Embryonic facial prominence (tissue), 1 donor: ENCODE results near the gene NOL11.
A peak's percentile ranks its signal among the peaks of the same experiment; 100 is the strongest.
"Not testable (repeated sequence)": the region's sequence is repeated elsewhere in the genome, so short reads cannot be mapped to it uniquely, and the experiment has no call there.

Experiments
- DNase-seq: peaks from one replicate; pipeline ENCODE4 v3.0.0-alpha.2; 2016; ENCODE audit errors: extremely low spot score

The NOL11 gene

GRCh38 chr17:67717624-67718324 is at the start of gene NOL11:
TSS of gene NOL11 (plus strand) at chr17:67717936. CDS start at chr17:67717948, 12 bp downstream.
- DNase-seq, result peak; percentile 98

GRCh38 chr17:67671493-67671892 is 46.2 kb upstream of the NOL11 start:
- DNase-seq, result no peak

- no peak for DNase-seq
These were observed 45.0 kb upstream of the NOL11 start for GRCh38 chr17:67672592-67673335.

GRCh38 chr17:67675481-67675880 is 42.3 kb upstream of the NOL11 start:
- DNase-seq, result no peak

DNA sequence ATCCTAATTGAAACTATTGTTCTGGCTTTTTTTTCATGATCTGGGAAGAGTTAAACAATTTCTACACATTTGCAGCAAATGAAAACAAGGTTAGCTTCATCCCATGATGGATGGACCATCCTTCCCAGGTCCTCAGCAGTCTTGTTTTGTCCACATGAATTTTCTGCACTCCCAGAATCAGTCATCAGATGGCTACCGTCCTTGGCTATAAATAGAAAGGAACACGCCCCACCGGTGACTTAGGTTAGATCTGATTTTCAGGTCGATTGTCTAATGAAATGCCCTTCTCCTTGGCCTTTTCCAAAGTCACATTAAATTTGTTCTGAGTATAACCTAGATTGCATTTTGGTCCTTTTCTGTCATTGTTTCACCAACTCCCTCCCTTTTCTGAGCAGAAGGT is 41.4 kb upstream of the NOL11 start:
- no peak for DNase-seq

DNA sequence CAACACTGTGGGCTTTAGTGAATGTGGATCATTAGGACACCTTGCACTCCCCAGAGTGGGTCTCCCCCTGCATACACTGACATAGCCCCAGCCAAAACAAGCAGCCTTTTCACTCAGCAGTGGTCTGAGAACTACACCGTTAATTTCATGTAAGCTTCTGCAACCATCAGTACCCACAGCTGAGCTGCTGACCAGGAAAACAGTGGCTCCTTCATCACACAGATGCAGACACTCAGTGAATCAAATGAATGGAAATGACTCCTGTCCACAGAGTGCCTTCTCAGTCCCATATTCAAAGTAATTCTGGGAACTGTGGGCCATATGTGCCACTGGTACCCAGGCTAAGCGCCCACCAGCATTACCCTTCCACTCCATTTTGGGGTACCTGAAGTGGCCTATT is 39.3 kb upstream of the NOL11 start:
- DNase-seq, result no peak

DNA sequence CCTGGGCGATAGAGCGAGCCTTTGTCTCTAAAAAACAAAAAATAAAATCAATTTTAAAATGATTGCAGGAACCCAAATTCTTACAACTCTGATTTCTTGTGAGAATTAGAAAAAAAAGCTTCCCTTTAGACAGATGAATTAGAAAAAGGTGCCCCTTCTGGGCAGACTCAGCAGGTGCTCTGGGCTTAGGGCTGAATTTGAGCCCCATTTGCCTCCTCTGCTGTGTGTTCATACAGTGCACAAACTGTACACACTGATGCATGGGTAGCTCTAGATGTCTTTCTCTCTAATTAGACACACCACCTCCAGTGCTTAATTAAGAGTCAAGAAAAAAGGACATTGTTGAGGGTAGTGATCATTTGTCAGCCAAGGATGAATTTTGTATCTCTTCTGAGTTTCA is 38.5 kb upstream of the NOL11 start:
- no peak for DNase-seq

DNA sequence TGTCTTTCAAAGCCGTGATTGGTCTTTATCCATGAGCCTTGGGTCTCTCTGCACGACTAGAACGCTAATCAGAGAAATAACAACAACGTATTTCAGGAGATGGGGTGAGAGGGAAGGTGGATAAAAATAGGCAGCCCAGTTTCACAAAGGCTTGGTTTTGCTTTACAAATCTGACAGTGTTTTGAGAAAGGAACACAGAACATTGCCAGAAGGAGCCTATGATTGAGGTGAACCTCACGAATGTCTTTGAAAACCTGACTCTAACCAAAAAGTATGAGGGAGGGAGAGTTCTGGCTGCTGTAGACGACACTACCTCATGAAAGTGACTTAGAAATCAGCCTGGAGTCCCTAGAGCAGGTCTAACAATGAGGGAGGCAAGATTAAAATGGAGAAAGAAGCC is 38.0 kb upstream of the NOL11 start:
- DNase-seq, result no peak

- no peak for DNase-seq
These were observed 37.1 kb upstream of the NOL11 start for GRCh38 chr17:67680445-67681224.

DNA sequence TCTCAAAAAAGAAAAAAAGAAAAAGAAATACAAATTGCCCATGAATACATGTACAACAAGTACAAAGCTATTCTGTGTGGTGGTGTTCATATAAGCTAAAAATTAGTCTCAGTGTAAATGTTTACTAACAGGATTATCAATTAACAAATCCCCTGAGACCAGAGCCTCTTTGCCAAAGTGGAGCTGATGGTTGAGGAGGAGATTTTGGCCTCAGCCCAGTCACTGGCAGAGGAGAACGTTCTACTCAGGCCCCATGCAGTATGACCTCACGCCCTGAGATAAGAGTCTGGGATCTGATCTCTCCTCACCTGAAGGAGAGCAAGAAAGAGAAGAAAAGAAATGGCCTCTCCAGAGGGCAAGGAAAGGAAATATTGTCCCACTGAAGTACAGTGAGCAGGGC is 35.5 kb upstream of the NOL11 start:
- no peak for DNase-seq

DNA sequence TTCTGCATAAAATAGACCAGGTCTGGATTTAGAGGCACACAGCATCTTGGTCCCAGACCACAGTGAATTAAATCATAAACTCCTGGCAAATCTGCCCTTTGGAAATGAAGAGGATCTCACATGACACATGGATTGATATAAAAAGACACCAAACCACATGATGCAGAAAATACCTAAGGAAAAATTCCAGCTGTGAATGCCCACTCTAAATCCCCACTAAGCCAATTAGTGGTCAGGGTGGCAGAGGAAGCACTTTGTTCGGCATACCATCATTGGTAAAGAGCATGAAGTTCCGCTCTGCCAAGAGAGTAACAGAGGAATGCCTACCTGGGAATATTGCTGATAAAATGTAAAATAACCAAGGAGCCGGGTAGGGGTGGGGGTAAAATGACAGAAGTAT is 32.4 kb upstream of the NOL11 start:
- no peak for DNase-seq

- no peak for DNase-seq
These were observed 31.5 kb upstream of the NOL11 start for GRCh38 chr17:67686241-67686640.

DNA sequence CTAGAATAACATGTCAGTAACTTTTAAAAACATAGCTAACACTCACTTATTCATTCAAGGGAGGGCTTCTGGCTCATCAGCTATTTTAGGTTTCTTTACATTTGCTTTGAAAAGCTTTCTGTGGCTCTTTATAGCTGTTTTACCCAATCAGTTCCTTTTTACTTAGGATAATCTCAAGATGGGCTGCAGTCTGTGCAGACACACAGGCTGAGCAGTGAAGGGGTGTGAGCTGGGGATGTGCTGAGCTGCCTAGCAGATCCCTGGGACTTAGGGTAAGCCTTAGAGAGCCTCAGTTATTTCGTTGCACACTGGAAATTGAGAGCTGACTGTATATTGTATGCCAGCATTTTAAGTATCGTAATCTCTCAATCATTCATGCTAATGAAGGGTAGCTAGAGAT is 30.2 kb upstream of the NOL11 start:
- no peak for DNase-seq

DNA sequence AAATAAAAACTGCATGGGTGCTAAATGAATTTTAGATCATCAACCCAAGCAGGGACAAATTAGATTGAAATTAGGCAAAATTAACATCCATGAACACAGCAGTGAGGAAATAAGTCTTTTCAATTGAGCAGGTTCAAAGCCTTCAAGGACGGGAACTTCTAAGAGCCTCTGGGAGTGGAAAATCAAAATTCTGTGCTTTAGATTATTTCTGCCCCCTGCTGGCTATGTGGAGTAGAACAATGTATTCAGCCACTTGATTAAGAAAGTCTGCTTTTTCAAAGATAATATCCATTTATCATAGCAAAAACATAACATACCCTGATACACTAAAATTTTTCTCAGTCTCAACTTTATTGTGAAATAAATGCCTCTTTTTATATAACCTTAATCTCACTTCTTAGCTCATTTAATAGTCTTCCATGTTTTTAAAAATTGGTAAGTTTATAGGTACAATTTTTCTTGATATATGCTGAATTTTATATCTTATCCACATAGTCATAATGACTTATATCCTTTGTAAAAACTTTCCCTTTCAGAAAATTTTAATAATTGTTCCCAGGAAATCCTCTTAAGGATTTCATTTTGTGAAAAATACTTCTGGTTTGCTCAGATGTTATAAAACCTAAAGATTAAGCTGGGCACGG is 28.1 kb upstream of the NOL11 start:
- peak; percentile 71 for DNase-seq

- DNase-seq, result no peak
These were observed 23.9 kb upstream of the NOL11 start for GRCh38 chr17:67693811-67694210.

DNA sequence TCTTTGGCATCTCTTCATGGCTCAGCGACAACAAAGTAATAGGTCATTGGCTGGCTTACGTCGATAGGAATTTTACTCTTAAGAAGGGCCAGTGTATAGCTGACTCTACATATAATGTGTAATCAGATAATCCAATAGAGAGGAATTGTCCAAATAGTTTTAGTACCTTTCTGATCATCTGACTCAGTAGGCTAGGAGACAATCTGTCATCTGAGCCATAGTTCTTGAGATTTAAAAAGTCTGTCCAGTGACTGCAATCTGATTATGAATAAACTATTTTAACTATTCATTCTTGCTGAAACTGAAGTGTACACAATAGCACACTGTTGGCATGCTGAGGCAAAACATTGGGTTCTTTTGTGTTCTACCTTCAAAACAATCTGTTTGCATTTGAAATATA is 21.4 kb upstream of the NOL11 start:
- no peak for DNase-seq

- no peak for DNase-seq
These were observed 20.8 kb upstream of the NOL11 start for GRCh38 chr17:67696853-67697498.

- no peak for DNase-seq
These were observed 17.6 kb upstream of the NOL11 start for GRCh38 chr17:67700037-67700724.

DNA sequence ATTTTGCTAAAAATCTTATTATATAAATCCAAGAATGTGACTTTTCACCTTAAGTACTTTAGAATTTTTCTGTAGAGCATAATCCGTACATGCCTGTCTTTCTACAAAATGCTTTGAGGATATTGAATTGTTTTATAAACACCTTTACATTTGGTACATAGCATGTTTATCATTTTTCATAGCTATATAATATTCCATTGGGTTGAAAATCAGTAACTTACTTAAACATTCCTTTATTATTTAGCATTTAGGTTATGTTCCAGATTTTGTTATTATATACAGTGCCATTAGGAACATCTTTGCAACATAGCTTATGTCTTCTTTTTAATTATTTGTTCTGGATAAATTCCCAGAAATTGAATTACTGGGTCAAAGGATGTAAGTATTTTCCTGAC is 17.0 kb upstream of the NOL11 start:
- no peak for DNase-seq

GRCh38 chr17:67702861-67703260 is 14.9 kb upstream of the NOL11 start:
- not testable (repeated sequence) for DNase-seq

DNA sequence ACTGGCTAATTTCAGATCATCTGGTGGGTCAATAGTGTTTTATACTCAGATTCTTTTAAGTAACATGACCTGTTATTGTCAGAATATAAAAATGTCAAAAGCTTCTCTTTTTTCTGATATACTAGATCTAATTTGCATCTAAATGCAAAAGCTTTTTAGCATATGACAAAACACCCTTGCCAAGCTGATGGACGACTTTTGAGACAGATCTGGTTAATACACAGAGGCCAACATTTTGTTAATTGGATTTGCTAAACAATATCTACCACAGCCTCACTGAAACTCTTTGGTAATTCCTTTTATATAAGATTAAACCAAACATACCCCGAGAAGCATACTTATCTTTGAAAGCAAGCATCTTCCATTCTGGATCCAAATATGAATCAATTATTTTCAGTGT is 10.3 kb upstream of the NOL11 start:
- no peak for DNase-seq
